ENCODE data around the gene TAF5L. TPM values are rescaled to one million over a fixed set of nuclear protein-coding genes. Genes with fewer than 3 reads are reported as not detected.

Gene TAF5L
- total RNA-seq, 1 donor from 2014 or later = 18.8 TPM

GRCh38 chr1:229579059-229579673 is 46.8 kb downstream of the TAF5L start:
- DNase-seq (ENCODE audit: low spot score) = no peak
- Mint-ChIP-seq H3K4me1 (ENCODE audit: low read depth) (peaks cover 29% of the 10 kb centered on the region), H3K4me3 (ENCODE audit: unreplicated experiment) (peak overlapping the region; percentile 31), H3K9me3 (ENCODE audit: low read depth) (no peaks in the 10 kb centered on the region), H3K36me3 (ENCODE audit: low read depth) (no peaks in the 10 kb centered on the region), H3K27me3 (ENCODE audit: low read depth) (no peaks in the 10 kb centered on the region), H3K27ac (ENCODE audit: unreplicated experiment) (peak overlapping the region; percentile 58)
- no peak for TF ChIP-seq CTCF (IDR thresholded peaks at IDR 0.05)

DNA sequence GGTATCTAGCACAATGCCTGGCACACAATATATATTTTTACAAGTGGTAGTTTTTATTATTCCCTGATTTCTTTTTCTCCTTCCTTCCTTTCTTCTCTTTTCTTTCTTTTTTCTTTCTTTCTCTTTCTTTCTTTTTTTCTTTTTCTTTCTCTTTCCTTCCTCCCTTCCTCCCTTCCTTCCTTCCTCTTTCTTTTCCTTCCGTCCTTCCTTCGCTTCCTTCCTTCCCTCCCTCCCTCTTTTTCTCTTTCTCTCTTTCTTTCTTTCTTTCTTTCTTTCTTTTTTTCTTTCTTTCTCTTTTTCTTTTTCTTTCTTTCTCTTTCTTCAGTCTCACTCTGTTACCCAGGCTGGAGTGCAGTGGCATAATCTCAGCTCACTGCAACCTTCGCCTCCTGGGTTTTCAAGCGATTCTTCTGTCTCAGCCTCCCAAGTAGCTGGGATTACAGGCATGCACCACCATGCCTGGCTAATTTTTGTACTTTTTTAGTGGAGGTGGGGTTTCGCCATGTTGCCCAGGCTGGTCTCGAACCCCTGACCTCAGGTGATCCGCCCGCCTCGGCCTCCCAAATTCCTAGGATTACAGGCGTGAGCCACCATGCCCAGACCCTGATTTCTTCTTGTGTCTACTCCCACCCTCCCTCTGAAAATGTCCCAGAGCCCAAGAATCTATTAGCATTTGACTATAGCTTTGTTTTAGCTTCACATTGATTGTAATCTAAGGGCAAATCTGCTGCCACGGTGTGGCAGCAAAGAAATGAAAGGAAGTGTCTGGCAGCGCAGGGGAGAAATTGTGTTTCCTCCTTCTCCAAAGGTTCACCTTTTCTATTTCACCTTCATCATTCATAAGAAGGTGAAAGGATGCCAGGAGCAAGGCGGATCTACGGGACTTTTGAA is 47.5 kb downstream of the TAF5L start:
- no peaks in the 10 kb centered on the region for H3K27me3 Mint-ChIP-seq (ENCODE audit: low read depth)

GRCh38 chr1:229574679-229575442 is 51.1 kb downstream of the TAF5L start:
- no peak for DNase-seq (ENCODE audit: low spot score)
- Mint-ChIP-seq H3K27me3 (ENCODE audit: low read depth) (peaks cover 2% of the 10 kb centered on the region), H3K4me1 (ENCODE audit: low read depth) (peaks cover 18% of the 10 kb centered on the region), H3K9me3 (ENCODE audit: low read depth) (no peaks in the 10 kb centered on the region), H3K36me3 (ENCODE audit: low read depth) (no peaks in the 10 kb centered on the region), H3K27ac (ENCODE audit: unreplicated experiment) (no peak overlapping the region), H3K4me3 (ENCODE audit: unreplicated experiment) (no peak overlapping the region)
- TF ChIP-seq CTCF (IDR thresholded peaks at IDR 0.05) = no peak

More for the DNA sequence above, 47.5 kb downstream of the TAF5L start:
- no peak for DNase-seq (ENCODE audit: low spot score)
- no peaks in the 10 kb centered on the region for H3K36me3 Mint-ChIP-seq (ENCODE audit: low read depth)
- peaks cover 29% of the 10 kb centered on the region for H3K4me1 Mint-ChIP-seq (ENCODE audit: low read depth)
- H3K27ac Mint-ChIP-seq (ENCODE audit: unreplicated experiment) = peak overlapping the region; percentile 58
- peak; percentile 32 for TF ChIP-seq CTCF (IDR thresholded peaks at IDR 0.05)
- no peak overlapping the region for H3K4me3 Mint-ChIP-seq (ENCODE audit: unreplicated experiment)
- H3K9me3 Mint-ChIP-seq (ENCODE audit: low read depth) = no peaks in the 10 kb centered on the region

GRCh38 chr1:229572286-229572685 is 53.6 kb downstream of the TAF5L start:
- Mint-ChIP-seq H3K27ac (ENCODE audit: unreplicated experiment) (no peak overlapping the region), H3K9me3 (ENCODE audit: low read depth) (no peaks in the 10 kb centered on the region), H3K36me3 (ENCODE audit: low read depth) (no peaks in the 10 kb centered on the region), H3K4me3 (ENCODE audit: unreplicated experiment) (no peak overlapping the region), H3K4me1 (ENCODE audit: low read depth) (peaks cover 4% of the 10 kb centered on the region), H3K27me3 (ENCODE audit: low read depth) (peaks cover 2% of the 10 kb centered on the region)
- no peak for TF ChIP-seq CTCF (IDR thresholded peaks at IDR 0.05)
- DNase-seq (ENCODE audit: low spot score) = no peak
